Measurements from ENCODE around the gene MIOX.

MIOX gene

GRCh38 chr22:50486561-50487289 lies at the start of gene MIOX:
Gene MIOX, plus strand, starts transcription at chr22:50486859. Its CDS starts 39 bp downstream, at chr22:50486898.
- DNase-seq (ENCODE audit: low read depth in 3 of 3) = no peak

- DNase-seq (ENCODE audit: low read depth in 3 of 3) = no peak
Measured at GRCh38 chr22:50437511-50438304, 49.0 kb upstream of the MIOX start.

GRCh38 chr22:50438305-50439275 lies 48.1 kb upstream of the MIOX start:
- DNase-seq (ENCODE audit: low read depth in 3 of 3) = no peak

- no peak for DNase-seq (ENCODE audit: low read depth in 3 of 3)
Measured at GRCh38 chr22:50439314-50439870, 47.3 kb upstream of the MIOX start.

- no peak for DNase-seq (ENCODE audit: low read depth in 3 of 3)
Measured at GRCh38 chr22:50439871-50440331, 46.8 kb upstream of the MIOX start.

- DNase-seq (ENCODE audit: low read depth in 3 of 3) = no peak
Measured at GRCh38 chr22:50440544-50441249, 46.0 kb upstream of the MIOX start.

GRCh38 chr22:50441428-50441993 lies 45.1 kb upstream of the MIOX start:
- DNase-seq (ENCODE audit: low read depth in 3 of 3) = no peak

- DNase-seq (ENCODE audit: low read depth in 3 of 3) = no peak
Measured at GRCh38 chr22:50443197-50443596, 43.5 kb upstream of the MIOX start.

GRCh38 chr22:50443801-50444625 lies 42.6 kb upstream of the MIOX start:
- DNase-seq (ENCODE audit: low read depth in 3 of 3) = no peak

GRCh38 chr22:50444663-50445062 lies 42.0 kb upstream of the MIOX start:
- DNase-seq (ENCODE audit: low read depth in 3 of 3) = no peak

- no peak for DNase-seq (ENCODE audit: low read depth in 3 of 3)
Measured at GRCh38 chr22:50445071-50445879, 41.4 kb upstream of the MIOX start.

GRCh38 chr22:50445880-50446707 lies 40.6 kb upstream of the MIOX start:
- no peak for DNase-seq (ENCODE audit: low read depth in 3 of 3)

GRCh38 chr22:50446708-50447575 lies 39.7 kb upstream of the MIOX start:
- no peak for DNase-seq (ENCODE audit: low read depth in 3 of 3)

GRCh38 chr22:50447576-50448551 lies 38.8 kb upstream of the MIOX start:
- DNase-seq (ENCODE audit: low read depth in 3 of 3) = no peak

GRCh38 chr22:50452649-50453048 lies 34.0 kb upstream of the MIOX start:
- no peak for DNase-seq (ENCODE audit: low read depth in 3 of 3)
